NOMO-1 treated with dmso at 0.1 percent for 144 hours (cell line): ENCODE results near the gene TEFM.
"Not testable (repeated sequence)": the region's sequence is repeated elsewhere in the genome, so short reads cannot be mapped to it uniquely, and the experiment has no call there.

Experiments used
- DNase-seq: peaks from one replicate; lab custom pipeline; 2025; ENCODE audit not compliant: unreplicated experiment; lab: John Stamatoyannopoulos, UW

Gene TEFM

GRCh38 chr17:30906101-30906911 lies at the start of gene TEFM:
Gene TEFM, minus strand, starts transcription at chr17:30906238. Its CDS starts 40 bp downstream, at chr17:30906198.
- DNase-seq = peak; percentile 81

- peak; percentile 37 for DNase-seq
These were observed 48.2 kb upstream of the TEFM start for GRCh38 chr17:30954046-30954830.

GRCh38 chr17:30952638-30953393 lies 46.8 kb upstream of the TEFM start:
- peak; percentile 55 for DNase-seq

GRCh38 chr17:30950669-30951399 lies 44.8 kb upstream of the TEFM start:
- no peak for DNase-seq

- DNase-seq = no peak
These were observed 44.2 kb upstream of the TEFM start for GRCh38 chr17:30950189-30950588.

- no peak for DNase-seq
These were observed 41.8 kb upstream of the TEFM start for GRCh38 chr17:30947796-30948195.

- DNase-seq = no peak
These were observed 36.5 kb upstream of the TEFM start for GRCh38 chr17:30942308-30943079.

GRCh38 chr17:30939051-30939689 lies 33.1 kb upstream of the TEFM start:
- DNase-seq = peak; percentile 31

- DNase-seq = no peak
These were observed 27.9 kb upstream of the TEFM start for GRCh38 chr17:30933966-30934365.

- DNase-seq = not testable (repeated sequence)
These were observed 25.5 kb upstream of the TEFM start for GRCh38 chr17:30931582-30931981.

- no peak for DNase-seq
These were observed 24.5 kb upstream of the TEFM start for GRCh38 chr17:30930495-30930894.

GRCh38 chr17:30929861-30930260 lies 23.8 kb upstream of the TEFM start:
- not testable (repeated sequence) for DNase-seq

GRCh38 chr17:30929081-30929633 lies 23.1 kb upstream of the TEFM start:
- no peak for DNase-seq

GRCh38 chr17:30928584-30928983 lies 22.5 kb upstream of the TEFM start:
- no peak for DNase-seq

- no peak for DNase-seq
These were observed 21.7 kb upstream of the TEFM start for GRCh38 chr17:30927756-30928155.

GRCh38 chr17:30926516-30926915 lies 20.5 kb upstream of the TEFM start:
- DNase-seq = no peak

- no peak for DNase-seq
These were observed 18.3 kb upstream of the TEFM start for GRCh38 chr17:30924341-30924740.

- DNase-seq = no peak
These were observed 16.4 kb upstream of the TEFM start for GRCh38 chr17:30922235-30923030.
